Liver (tissue), 9 donors: Measurements from ENCODE around the gene MRPL55. TPM values are rescaled to one million over a fixed set of nuclear protein-coding genes. Genes with fewer than 3 reads are reported as not detected.
A peak's percentile ranks its signal among the peaks of the same experiment; 100 is the strongest.

ENCODE experiments used
- DNase-seq: peaks from one replicate; pipeline ENCODE4 v3.0.0-alpha.2; 2017; ENCODE audit warnings: low spot score
- H3K27ac ChIP-seq, 2 donors: one replicate each; pipeline ENCODE4 v1.7.0; 2013; ENCODE audit warnings: inconsistent platforms in 2 of 2, low read length in 2 of 2, control low read depth in 1 of 2, low read depth in 1 of 2, mild to moderate bottlenecking in 1 of 2
- H3K27me3 ChIP-seq, 4 donors: one replicate each; pipeline versions ENCODE4 v1.6.1 to v1.7.0; 2013; ENCODE audit warnings: low read length in 3 of 4, inconsistent platforms in 1 of 4, mild to moderate bottlenecking in 1 of 4, moderate library complexity in 1 of 4; ENCODE audit not compliant: control insufficient read depth in 4 of 4, insufficient read depth in 4 of 4
- H3K36me3 ChIP-seq, 4 donors: one replicate each; pipeline versions ENCODE4 v1.6.1 to v1.7.0; 2013; ENCODE audit warnings: low read length in 3 of 4, mild to moderate bottlenecking in 3 of 4, low read depth in 1 of 4, moderate library complexity in 1 of 4; ENCODE audit not compliant: control insufficient read depth in 4 of 4, insufficient read depth in 3 of 4
- H3K4me1 ChIP-seq, 4 donors: one replicate each; pipeline versions ENCODE4 v1.6.1 to v1.7.0; 2013; ENCODE audit warnings: low read length in 3 of 4, mild to moderate bottlenecking in 3 of 4, moderate library complexity in 1 of 4; ENCODE audit not compliant: control insufficient read depth in 4 of 4, insufficient read depth in 4 of 4
- H3K4me3 ChIP-seq, 3 donors: one replicate each; pipeline versions ENCODE4 v1.6.1 to v1.7.0; 2013; ENCODE audit warnings: low read length in 3 of 3, control low read depth in 1 of 3, low read depth in 1 of 3, mild to moderate bottlenecking in 1 of 3
- H3K9ac ChIP-seq, 2 donors: one replicate each; pipeline ENCODE4 v1.7.0; 2013; ENCODE audit warnings: low read length in 2 of 2, mild to moderate bottlenecking in 2 of 2, moderate library complexity in 2 of 2, control low read depth in 1 of 2, low read depth in 1 of 2
- H3K9me3 ChIP-seq, 4 donors: one replicate each; pipeline versions ENCODE4 v1.6.1 to v1.7.0; 2013; ENCODE audit warnings: low read length in 3 of 4; ENCODE audit not compliant: control insufficient read depth in 4 of 4
- ATF3 ChIP-seq: IDR thresholded peaks from 2 replicates; pipeline ENCODE4 v1.6.1; 2016; ENCODE audit warnings: antibody characterized with exemption
- EGR1 ChIP-seq, 2 donors: IDR thresholded peaks; 2 replicates each; pipeline ENCODE4 v1.6.1; 2016 to 2018; ENCODE audit warnings: antibody characterized with exemption in 2 of 2, low read depth in 2 of 2
- FOXA1 ChIP-seq: IDR thresholded peaks from 2 replicates; pipeline ENCODE4 v1.6.1; 2016; ENCODE audit warnings: antibody characterized with exemption
- FOXA2 ChIP-seq: IDR thresholded peaks from 2 replicates; pipeline ENCODE4 v1.6.1; 2016; ENCODE audit warnings: antibody characterized with exemption
- GABPA ChIP-seq, 2 donors: IDR thresholded peaks in 1 of 2; conservative IDR thresholded peaks in 1 of 2; 2 replicates each; pipeline ENCODE4 v1.6.1; 2016; ENCODE audit warnings: antibody characterized with exemption in 2 of 2, mild to moderate bottlenecking in 1 of 2, moderate library complexity in 1 of 2
- HNF4A ChIP-seq, 2 donors: conservative IDR thresholded peaks; 2 replicates each; pipeline ENCODE4 v1.6.1; 2016; ENCODE audit warnings: antibody characterized with exemption in 2 of 2, mild to moderate bottlenecking in 2 of 2
- HNF4G ChIP-seq: IDR thresholded peaks from 2 replicates; pipeline ENCODE4 v1.6.1; 2016; ENCODE audit warnings: antibody characterized with exemption
- JUND ChIP-seq, 2 donors: IDR thresholded peaks; 2 replicates each; pipeline ENCODE4 v1.6.1; 2016; ENCODE audit warnings: antibody characterized with exemption in 2 of 2
- MAX ChIP-seq: IDR thresholded peaks from 2 replicates; pipeline ENCODE4 v1.6.1; 2016; ENCODE audit warnings: antibody characterized with exemption
- NR2F2 ChIP-seq: IDR thresholded peaks from 2 replicates; pipeline ENCODE4 v1.6.1; 2016; ENCODE audit warnings: antibody characterized with exemption
- RAD21 ChIP-seq, 2 donors: IDR thresholded peaks; 2 replicates each; pipeline ENCODE4 v1.6.1; 2016; ENCODE audit warnings: antibody characterized with exemption in 2 of 2, mild to moderate bottlenecking in 2 of 2
- RXRA ChIP-seq, 2 donors: IDR thresholded peaks; 2 replicates each; pipeline ENCODE4 v1.6.1; 2017 to 2018; ENCODE audit warnings: antibody characterized with exemption in 2 of 2, mild to moderate bottlenecking in 1 of 2
- SP1 ChIP-seq: IDR thresholded peaks from 2 replicates; pipeline ENCODE4 v1.6.1; 2018; ENCODE audit warnings: antibody characterized with exemption, mild to moderate bottlenecking
- TAF1 ChIP-seq: conservative IDR thresholded peaks from 2 replicates; pipeline ENCODE4 v1.6.1; 2016; ENCODE audit warnings: antibody characterized with exemption, mild to moderate bottlenecking
- YY1 ChIP-seq: IDR thresholded peaks from 2 replicates; pipeline ENCODE4 v1.6.1; 2016; ENCODE audit warnings: antibody characterized with exemption, mild to moderate bottlenecking
- WGBS: extraction: QIAGEN DNeasy Blood & Tissue Kit; methylation state at CpG from one replicate; pipeline ENCODE4 v1.1.7; 2013; 5-methylcytosine and 5-hydroxymethylcytosine counted together
- polyA plus RNA-seq, 2 donors: library from polyadenylated mRNA; stranded (reverse) in 1 of 2; unstranded in 1 of 2; fragments of 200-250 nt in 1 of 2; fragments of >200 nt in 1 of 2; fragmentation: Nextera tagmentation in 1 of 2; extraction: Ambion mirVana in 1 of 2; gene quantifications; one replicate each; pipeline versions ENCODE4 v1.2.1 to v1.2.3, GENCODE V29; 2013 to 2015
- total RNA-seq, 2 donors: library from RNA; depleted of rRNA; stranded (reverse); fragments of >200 nt; gene quantifications; one replicate each; pipeline ENCODE4 v1.2.3, GENCODE V29; 2014
- TF ChIP-seq, protein P1 (sequence below): fragments of 150-350 bp; IDR thresholded peaks from 2 replicates; pipeline ENCODE4 v1.5.1; 2017; ENCODE audit warnings: improper control_type of control experiment, low read depth, low read length; ENCODE audit not compliant: missing input control
- TF ChIP-seq, protein P2 (sequence below): IDR thresholded peaks from 2 replicates; pipeline ENCODE4 v1.6.1; 2016; ENCODE audit warnings: antibody characterized with exemption, mild to moderate bottlenecking
- TF ChIP-seq, protein P3 (sequence below): IDR thresholded peaks from 2 replicates; pipeline ENCODE4 v1.6.1; 2016; ENCODE audit warnings: antibody characterized with exemption
- donor health status: healthy.
- donor health status: healthy.
- donor health status: healthy.
- donor health status: healthy.
- donor health status: healthy.

MRPL55 gene
- total and polyA plus RNA-seq, 4 donors = 38.9 to 119 (median 62.0) TPM

GRCh38 chr1:228134591-228134990, 25.5 kb upstream of the MRPL55 start (continued):
- TF ChIP-seq MAX = no peak

GRCh38 chr1:228131766-228132165, 22.7 kb upstream of the MRPL55 start:
- no peaks in the 10 kb centered on the region for H3K9me3 ChIP-seq
- TF ChIP-seq FOXA1 (no peak), RAD21 (IDR thresholded peaks at IDR 0.05) (no peak), GABPA (IDR thresholded peaks at IDR 0.05 in 1 of 2, conservative IDR thresholded peaks at IDR 0.05 in 1 of 2) (no peak), FOXA2 (no peak), NR2F2 (no peak), TAF1 (no peak), HNF4G (no peak), YY1 (no peak)
- TF ChIP-seq, protein P1, sequence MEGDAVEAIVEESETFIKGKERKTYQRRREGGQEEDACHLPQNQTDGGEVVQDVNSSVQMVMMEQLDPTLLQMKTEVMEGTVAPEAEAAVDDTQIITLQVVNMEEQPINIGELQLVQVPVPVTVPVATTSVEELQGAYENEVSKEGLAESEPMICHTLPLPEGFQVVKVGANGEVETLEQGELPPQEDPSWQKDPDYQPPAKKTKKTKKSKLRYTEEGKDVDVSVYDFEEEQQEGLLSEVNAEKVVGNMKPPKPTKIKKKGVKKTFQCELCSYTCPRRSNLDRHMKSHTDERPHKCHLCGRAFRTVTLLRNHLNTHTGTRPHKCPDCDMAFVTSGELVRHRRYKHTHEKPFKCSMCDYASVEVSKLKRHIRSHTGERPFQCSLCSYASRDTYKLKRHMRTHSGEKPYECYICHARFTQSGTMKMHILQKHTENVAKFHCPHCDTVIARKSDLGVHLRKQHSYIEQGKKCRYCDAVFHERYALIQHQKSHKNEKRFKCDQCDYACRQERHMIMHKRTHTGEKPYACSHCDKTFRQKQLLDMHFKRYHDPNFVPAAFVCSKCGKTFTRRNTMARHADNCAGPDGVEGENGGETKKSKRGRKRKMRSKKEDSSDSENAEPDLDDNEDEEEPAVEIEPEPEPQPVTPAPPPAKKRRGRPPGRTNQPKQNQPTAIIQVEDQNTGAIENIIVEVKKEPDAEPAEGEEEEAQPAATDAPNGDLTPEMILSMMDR = no peak
- TF ChIP-seq, protein P2, sequence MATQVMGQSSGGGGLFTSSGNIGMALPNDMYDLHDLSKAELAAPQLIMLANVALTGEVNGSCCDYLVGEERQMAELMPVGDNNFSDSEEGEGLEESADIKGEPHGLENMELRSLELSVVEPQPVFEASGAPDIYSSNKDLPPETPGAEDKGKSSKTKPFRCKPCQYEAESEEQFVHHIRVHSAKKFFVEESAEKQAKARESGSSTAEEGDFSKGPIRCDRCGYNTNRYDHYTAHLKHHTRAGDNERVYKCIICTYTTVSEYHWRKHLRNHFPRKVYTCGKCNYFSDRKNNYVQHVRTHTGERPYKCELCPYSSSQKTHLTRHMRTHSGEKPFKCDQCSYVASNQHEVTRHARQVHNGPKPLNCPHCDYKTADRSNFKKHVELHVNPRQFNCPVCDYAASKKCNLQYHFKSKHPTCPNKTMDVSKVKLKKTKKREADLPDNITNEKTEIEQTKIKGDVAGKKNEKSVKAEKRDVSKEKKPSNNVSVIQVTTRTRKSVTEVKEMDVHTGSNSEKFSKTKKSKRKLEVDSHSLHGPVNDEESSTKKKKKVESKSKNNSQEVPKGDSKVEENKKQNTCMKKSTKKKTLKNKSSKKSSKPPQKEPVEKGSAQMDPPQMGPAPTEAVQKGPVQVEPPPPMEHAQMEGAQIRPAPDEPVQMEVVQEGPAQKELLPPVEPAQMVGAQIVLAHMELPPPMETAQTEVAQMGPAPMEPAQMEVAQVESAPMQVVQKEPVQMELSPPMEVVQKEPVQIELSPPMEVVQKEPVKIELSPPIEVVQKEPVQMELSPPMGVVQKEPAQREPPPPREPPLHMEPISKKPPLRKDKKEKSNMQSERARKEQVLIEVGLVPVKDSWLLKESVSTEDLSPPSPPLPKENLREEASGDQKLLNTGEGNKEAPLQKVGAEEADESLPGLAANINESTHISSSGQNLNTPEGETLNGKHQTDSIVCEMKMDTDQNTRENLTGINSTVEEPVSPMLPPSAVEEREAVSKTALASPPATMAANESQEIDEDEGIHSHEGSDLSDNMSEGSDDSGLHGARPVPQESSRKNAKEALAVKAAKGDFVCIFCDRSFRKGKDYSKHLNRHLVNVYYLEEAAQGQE = no peak

GRCh38 chr1:228125185-228125584, 16.1 kb upstream of the MRPL55 start:
- Histone ChIP-seq H3K9me3 (no peaks in the 10 kb centered on the region), H3K9ac (no peak overlapping the region), H3K36me3 (no peaks in the 10 kb centered on the region), H3K27me3 (no peaks in the 10 kb centered on the region), H3K4me3 (no peak overlapping the region), H3K4me1 (no peaks in the 10 kb centered on the region), H3K27ac (no peak overlapping the region)
- WGBS = 76% methylated on average over 5 of the region's 5 CpGs
- TF ChIP-seq GABPA (IDR thresholded peaks at IDR 0.05 in 1 of 2, conservative IDR thresholded peaks at IDR 0.05 in 1 of 2) (no peak), ATF3 (no peak), YY1 (no peak), NR2F2 (no peak), RXRA (IDR thresholded peaks at IDR 0.05) (no peak), RAD21 (IDR thresholded peaks at IDR 0.05) (no peak), JUND (IDR thresholded peaks at IDR 0.05) (no peak), FOXA1 (no peak), FOXA2 (no peak), MAX (no peak), HNF4A (conservative IDR thresholded peaks at IDR 0.05) (no peak), EGR1 (IDR thresholded peaks at IDR 0.05; ENCODE audit: low read depth in 2 of 2) (no peak), SP1 (no peak), TAF1 (no peak), HNF4G (no peak)
- TF ChIP-seq, protein P1 = no peak
- TF ChIP-seq, protein P3, sequence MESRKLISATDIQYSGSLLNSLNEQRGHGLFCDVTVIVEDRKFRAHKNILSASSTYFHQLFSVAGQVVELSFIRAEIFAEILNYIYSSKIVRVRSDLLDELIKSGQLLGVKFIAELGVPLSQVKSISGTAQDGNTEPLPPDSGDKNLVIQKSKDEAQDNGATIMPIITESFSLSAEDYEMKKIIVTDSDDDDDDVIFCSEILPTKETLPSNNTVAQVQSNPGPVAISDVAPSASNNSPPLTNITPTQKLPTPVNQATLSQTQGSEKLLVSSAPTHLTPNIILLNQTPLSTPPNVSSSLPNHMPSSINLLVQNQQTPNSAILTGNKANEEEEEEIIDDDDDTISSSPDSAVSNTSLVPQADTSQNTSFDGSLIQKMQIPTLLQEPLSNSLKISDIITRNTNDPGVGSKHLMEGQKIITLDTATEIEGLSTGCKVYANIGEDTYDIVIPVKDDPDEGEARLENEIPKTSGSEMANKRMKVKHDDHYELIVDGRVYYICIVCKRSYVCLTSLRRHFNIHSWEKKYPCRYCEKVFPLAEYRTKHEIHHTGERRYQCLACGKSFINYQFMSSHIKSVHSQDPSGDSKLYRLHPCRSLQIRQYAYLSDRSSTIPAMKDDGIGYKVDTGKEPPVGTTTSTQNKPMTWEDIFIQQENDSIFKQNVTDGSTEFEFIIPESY = no peak
- no peak for DNase-seq

More at GRCh38 chr1:228131766-228132165, 22.7 kb upstream of the MRPL55 start:
- no peak for DNase-seq
- WGBS = 93% methylated on average over 2 of the region's 2 CpGs
- Histone ChIP-seq H3K9ac (peak overlapping the region in 1 of 2 donors; percentile 22), H3K27me3 (no peaks in the 10 kb centered on the region), H3K4me1 (peaks cover 0 to 4% (median 1%) of the 10 kb centered on the region in 4 donors), H3K36me3 (no peaks in the 10 kb centered on the region), H3K27ac (no peak overlapping the region), H3K4me3 (no peak overlapping the region)
